Measurements from ENCODE around the gene TECTB.

GRCh38 chr10:112289373-112290053, 6.3 kb downstream of the TECTB start:
- TF ChIP-seq POLR2A (IDR thresholded peaks at IDR 0.05; ENCODE audit: low read length) (no peak), GATA1 (IDR thresholded peaks at IDR 0.05; ENCODE audit: low read depth, low read length) (no peak)
